Fibroblast of lung (primary cell): ENCODE results near the gene WDR33. TPM values are rescaled to one million over a fixed set of nuclear protein-coding genes. Genes with fewer than 3 reads are reported as not detected.
A peak's percentile ranks its signal among the peaks of the same experiment; 100 is the strongest.

Experiments
- DNase-seq, 2 donors: peaks; one replicate each; pipeline versions ENCODE4 v3.0.0 to v3.0.0-alpha.2; 2010; ENCODE audit warnings: low read depth in 2 of 2
- H2AFZ ChIP-seq: 2 replicates; pipeline ENCODE4 v1.5.1; 2012; ENCODE audit warnings: low read length, control low read depth, inconsistent platforms
- H3K27ac ChIP-seq: 2 replicates; pipeline ENCODE4 v1.5.1; 2011; ENCODE audit warnings: low read length, control low read depth; ENCODE audit not compliant: insufficient read depth
- H3K27me3 ChIP-seq: 2 replicates; pipeline ENCODE4 v1.5.1; 2011; ENCODE audit warnings: mild to moderate bottlenecking, low read length; ENCODE audit not compliant: control insufficient read depth, insufficient read depth
- H3K36me3 ChIP-seq: 2 replicates; pipeline ENCODE4 v1.5.1; 2011; ENCODE audit warnings: low read length; ENCODE audit not compliant: control insufficient read depth, insufficient read depth
- H3K4me1 ChIP-seq: 2 replicates; pipeline ENCODE4 v1.5.1; 2011; ENCODE audit warnings: low read length; ENCODE audit not compliant: control insufficient read depth, insufficient read depth; ENCODE audit errors: extremely low read depth
- H3K4me2 ChIP-seq: 2 replicates; pipeline ENCODE4 v1.5.1; 2011; ENCODE audit warnings: low read length, control low read depth; ENCODE audit not compliant: insufficient read depth; ENCODE audit errors: extremely low read depth
- H3K4me3 ChIP-seq, 4 experiments: fragments of 200-600 bp in 1 of 4; sonication (generic) in 1 of 4; replicated peaks in 1 of 4; 2 replicates each; pipeline ENCODE4 v1.5.1; 2011 to 2016; ENCODE audit warnings: low read length in 4 of 4, low read depth in 3 of 4, mild to moderate bottlenecking in 3 of 4, control low read depth in 2 of 4, inconsistent platforms in 1 of 4, mixed read lengths in 1 of 4; ENCODE audit not compliant: insufficient read depth in 1 of 4; ENCODE audit errors: control extremely low read depth in 1 of 4
- H3K79me2 ChIP-seq: 2 replicates; pipeline ENCODE4 v1.5.1; 2012; ENCODE audit warnings: mild to moderate bottlenecking, low read length, inconsistent platforms; ENCODE audit not compliant: control insufficient read depth, insufficient read depth
- H3K9ac ChIP-seq: 2 replicates; pipeline ENCODE4 v1.5.1; 2011; ENCODE audit warnings: mild to moderate bottlenecking, low read length, control low read depth; ENCODE audit not compliant: insufficient read depth
- H3K9me3 ChIP-seq: 2 replicates; pipeline ENCODE4 v1.5.1; 2012; ENCODE audit warnings: low read depth, low read length; ENCODE audit not compliant: control insufficient read depth, insufficient read depth
- H4K20me1 ChIP-seq: 2 replicates; pipeline ENCODE4 v1.5.1; 2011; ENCODE audit warnings: low read length; ENCODE audit not compliant: control insufficient read depth, insufficient read depth; ENCODE audit errors: extremely low read depth
- EZH2 ChIP-seq: IDR thresholded peaks from 2 replicates; pipeline ENCODE4 v1.5.1; 2012; ENCODE audit warnings: low read length, control low read depth, mild to moderate bottlenecking; ENCODE audit errors: missing control alignments
- polyA plus RNA-seq, 2 donors: library from polyadenylated mRNA; depleted of rRNA in 1 of 2; stranded (reverse) in 1 of 2; unstranded in 1 of 2; fragments of >200 nt; gene quantifications; 2 replicates each; pipeline ENCODE4 v1.2.1, GENCODE V29; 2011 to 2012; ENCODE audit warnings: missing spikeins in 1 of 2
- total RNA-seq: library from RNA; depleted of rRNA; stranded (reverse); fragments of >200 nt; gene quantifications from 2 replicates; pipeline ENCODE4 v1.2.1, GENCODE V29; 2014
- TF ChIP-seq, protein P1 (sequence below), 2 donors: IDR thresholded peaks in 1 of 2; conservative IDR thresholded peaks in 1 of 2; 1 replicate in 1 of 2; 2 replicates in 1 of 2; pipeline ENCODE4 v1.5.1; 2011 to 2012; ENCODE audit warnings: low read length in 2 of 2, control low read depth in 1 of 2, inconsistent platforms in 1 of 2, low read depth in 1 of 2, mild to moderate bottlenecking in 1 of 2

The WDR33 gene
- total and polyA plus RNA-seq, 2 donors (not counting 1 experiment from before 2014, with no cell fraction given) = 27.2 to 28.6 TPM

GRCh38 chr2:127662937-127663565 lies 147.9 kb downstream of the WDR33 start:
- no peak overlapping the region for H3K4me2 ChIP-seq
- DNase-seq = no peak
- no peak overlapping the region for H3K4me3 ChIP-seq
- no peak for TF ChIP-seq EZH2
- TF ChIP-seq, protein P1, sequence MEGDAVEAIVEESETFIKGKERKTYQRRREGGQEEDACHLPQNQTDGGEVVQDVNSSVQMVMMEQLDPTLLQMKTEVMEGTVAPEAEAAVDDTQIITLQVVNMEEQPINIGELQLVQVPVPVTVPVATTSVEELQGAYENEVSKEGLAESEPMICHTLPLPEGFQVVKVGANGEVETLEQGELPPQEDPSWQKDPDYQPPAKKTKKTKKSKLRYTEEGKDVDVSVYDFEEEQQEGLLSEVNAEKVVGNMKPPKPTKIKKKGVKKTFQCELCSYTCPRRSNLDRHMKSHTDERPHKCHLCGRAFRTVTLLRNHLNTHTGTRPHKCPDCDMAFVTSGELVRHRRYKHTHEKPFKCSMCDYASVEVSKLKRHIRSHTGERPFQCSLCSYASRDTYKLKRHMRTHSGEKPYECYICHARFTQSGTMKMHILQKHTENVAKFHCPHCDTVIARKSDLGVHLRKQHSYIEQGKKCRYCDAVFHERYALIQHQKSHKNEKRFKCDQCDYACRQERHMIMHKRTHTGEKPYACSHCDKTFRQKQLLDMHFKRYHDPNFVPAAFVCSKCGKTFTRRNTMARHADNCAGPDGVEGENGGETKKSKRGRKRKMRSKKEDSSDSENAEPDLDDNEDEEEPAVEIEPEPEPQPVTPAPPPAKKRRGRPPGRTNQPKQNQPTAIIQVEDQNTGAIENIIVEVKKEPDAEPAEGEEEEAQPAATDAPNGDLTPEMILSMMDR (conservative IDR thresholded peaks at IDR 0.05 in 1 of 2, IDR thresholded peaks at IDR 0.05 in 1 of 2; ENCODE audit: low read depth in 1 of 2, low read length in 2 of 2) = no peak
- H3K9ac ChIP-seq = no peak overlapping the region
- no peaks in the 10 kb centered on the region for H4K20me1 ChIP-seq
- H3K9me3 ChIP-seq = no peaks in the 10 kb centered on the region
- H3K27ac ChIP-seq = no peak overlapping the region
- no peaks in the 10 kb centered on the region for H3K36me3 ChIP-seq
- H3K4me1 ChIP-seq = peaks cover 3% of the 10 kb centered on the region
- no peak overlapping the region for H2AFZ ChIP-seq
- no peaks in the 10 kb centered on the region for H3K79me2 ChIP-seq
- peaks cover 31% of the 10 kb centered on the region for H3K27me3 ChIP-seq

DNA sequence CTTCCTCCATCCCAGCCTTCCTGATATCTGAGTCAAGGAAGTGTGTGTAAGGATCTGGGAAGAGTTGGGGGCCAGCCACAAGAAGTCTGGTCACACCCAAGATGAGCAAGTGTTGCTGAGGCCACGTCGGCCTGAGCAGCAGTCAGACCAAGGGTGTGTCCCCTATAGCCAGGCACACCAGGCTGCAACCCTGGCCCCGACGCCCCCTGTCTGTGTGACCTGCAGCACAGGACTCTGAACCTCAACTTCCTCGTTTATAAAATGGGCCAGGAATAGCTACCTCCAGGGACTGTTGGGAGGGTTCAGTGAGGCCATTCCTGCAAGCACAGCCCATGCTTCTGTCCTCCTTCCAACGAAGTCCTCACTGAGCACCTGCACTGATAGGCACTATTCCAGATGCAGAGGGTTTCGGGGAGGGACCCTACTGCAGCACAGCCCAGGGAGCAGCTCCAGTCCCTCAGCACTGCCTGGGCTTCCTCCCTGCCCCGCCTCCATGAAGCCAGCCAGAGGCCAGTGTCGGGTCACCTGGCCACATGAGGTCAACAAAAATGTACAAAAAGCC lies 148.9 kb downstream of the WDR33 start:
- Histone ChIP-seq H3K4me2 (no peak overlapping the region), H3K79me2 (no peaks in the 10 kb centered on the region), H3K4me3 (no peak overlapping the region), H3K9me3 (no peaks in the 10 kb centered on the region), H4K20me1 (no peaks in the 10 kb centered on the region), H3K4me1 (peaks cover 3% of the 10 kb centered on the region), H3K27me3 (peaks cover 31% of the 10 kb centered on the region), H3K36me3 (no peaks in the 10 kb centered on the region), H3K9ac (no peak overlapping the region), H3K27ac (no peak overlapping the region), H2AFZ (no peak overlapping the region)
- no peak for TF ChIP-seq EZH2
- TF ChIP-seq, protein P1 (conservative IDR thresholded peaks at IDR 0.05 in 1 of 2, IDR thresholded peaks at IDR 0.05 in 1 of 2; ENCODE audit: low read depth in 1 of 2, low read length in 2 of 2) = peak in 1 of 2 donors; percentile 5
- peak in 1 of 2 donors; percentile 24 for DNase-seq

DNA sequence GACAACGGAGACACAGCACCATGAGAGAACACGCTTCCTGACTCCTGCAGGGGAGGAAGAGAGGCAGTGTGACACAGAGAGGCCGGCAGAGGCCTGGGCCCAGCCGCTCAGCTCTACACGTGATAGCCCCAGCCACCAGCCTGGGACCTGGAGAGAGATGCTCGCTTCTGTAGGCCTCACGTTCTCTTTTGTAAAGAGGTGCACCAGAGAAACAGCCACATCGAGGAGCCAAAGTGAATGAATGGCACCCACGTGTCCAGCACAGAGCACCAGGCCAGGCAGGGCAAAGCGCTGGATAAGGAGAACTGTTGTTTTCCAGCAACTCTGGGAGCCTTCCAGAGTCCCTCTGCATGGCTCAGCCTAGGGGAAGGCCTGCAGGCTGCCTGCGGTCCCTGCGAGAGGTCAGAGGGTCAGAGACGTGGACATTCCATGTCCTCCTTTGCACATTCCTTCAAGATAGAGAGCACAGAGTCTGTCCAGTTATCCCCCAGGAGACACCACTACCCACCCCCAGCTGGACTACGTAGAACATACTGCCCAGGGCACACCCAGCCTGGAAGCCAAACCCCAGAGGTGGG lies 149.8 kb downstream of the WDR33 start:
- H3K4me3 ChIP-seq = no peak overlapping the region
- no peaks in the 10 kb centered on the region for H4K20me1 ChIP-seq
- no peak overlapping the region for H3K9ac ChIP-seq
- TF ChIP-seq, protein P1 (conservative IDR thresholded peaks at IDR 0.05 in 1 of 2, IDR thresholded peaks at IDR 0.05 in 1 of 2; ENCODE audit: low read depth in 1 of 2, low read length in 2 of 2) = no peak
- no peak for TF ChIP-seq EZH2
- peaks cover 25% of the 10 kb centered on the region for H3K27me3 ChIP-seq
- H3K9me3 ChIP-seq = no peaks in the 10 kb centered on the region
- no peak overlapping the region for H3K27ac ChIP-seq
- no peaks in the 10 kb centered on the region for H3K79me2 ChIP-seq
- H3K36me3 ChIP-seq = no peaks in the 10 kb centered on the region
- DNase-seq = peak in 1 of 2 donors; percentile 54
- H3K4me1 ChIP-seq = peaks cover 3% of the 10 kb centered on the region
- no peak overlapping the region for H3K4me2 ChIP-seq
- H2AFZ ChIP-seq = no peak overlapping the region
